NOMO-1 treated with DMSO at 0.1 percent for 48 hours (cell line): ENCODE measurements around the gene ALDOA.
"Not testable (repeated sequence)": the region's sequence is repeated elsewhere in the genome, so short reads cannot be mapped to it uniquely, and the experiment has no call there.

Experiments
- DNase-seq: peaks from one replicate; lab custom pipeline; 2025; ENCODE audit not compliant: unreplicated experiment; lab: John Stamatoyannopoulos, UW

ALDOA gene

GRCh38 chr16:30114411-30114810 lies 48.9 kb downstream of the ALDOA start:
- no peak for DNase-seq

GRCh38 chr16:30114833-30115232 lies 49.3 kb downstream of the ALDOA start:
- not testable (repeated sequence) for DNase-seq

GRCh38 chr16:30115238-30115637 lies 49.7 kb downstream of the ALDOA start:
- no peak for DNase-seq

- DNase-seq: no peak
Measured at GRCh38 chr16:30116291-30117207, 51.0 kb downstream of the ALDOA start.

- no peak for DNase-seq
Measured at GRCh38 chr16:30117768-30118167, 52.2 kb downstream of the ALDOA start.

- no peak for DNase-seq
Measured at GRCh38 chr16:30119428-30119827, 53.9 kb downstream of the ALDOA start.
